HepG2 (cell line): ENCODE data around the gene BABAM2. TPM values are rescaled to one million over a fixed set of nuclear protein-coding genes. Genes with fewer than 3 reads are reported as not detected.

Source experiments
- CEBPG ChIP-seq: IDR thresholded peaks from 2 replicates; pipeline ENCODE4 v1.6.1; 2016
- STAG1 ChIP-seq: sonication (generic); formaldehyde crosslinking; IDR thresholded peaks from 2 replicates; pipeline ENCODE4 v1.4.0; 2020; ENCODE audit warnings: missing genetic modification reagents
- ZFX ChIP-seq: sonication (generic); formaldehyde crosslinking; IDR thresholded peaks from 2 replicates; pipeline ENCODE4 v1.4.0; 2020; ENCODE audit warnings: mild to moderate bottlenecking, low read depth, missing genetic modification reagents, moderate library complexity
- ZNF333 ChIP-seq: sonication (generic); formaldehyde crosslinking; IDR thresholded peaks from 2 replicates; pipeline ENCODE4 v1.4.0; 2020; ENCODE audit warnings: mild to moderate bottlenecking, missing genetic modification reagents, borderline replicate concordance
- ZNF776 ChIP-seq: sonication (generic); formaldehyde crosslinking; IDR thresholded peaks from 2 replicates; pipeline ENCODE4 v1.4.0; 2020; ENCODE audit warnings: mild to moderate bottlenecking, missing genetic modification reagents
- ZSCAN21 ChIP-seq: sonication (generic); formaldehyde crosslinking; IDR thresholded peaks from 2 replicates; pipeline ENCODE4 v1.8.0; 2022; ENCODE audit warnings: mild to moderate bottlenecking, missing genetic modification reagents, moderate library complexity, borderline replicate concordance
- polyA plus RNA-seq, 8 experiments: library from polyadenylated mRNA; depleted of rRNA in 3 of 8; stranded (reverse) in 7 of 8; unstranded in 1 of 8; fragments of >200 nt; fragmentation: Illumina TruSeq in 4 of 8; extraction: Trizol in 4 of 8; gene quantifications; 2 replicates each; pipeline versions ENCODE4 v1.2.1 to v1.2.3, GENCODE V29; 2011 to 2016; ENCODE audit warnings: low read depth in 4 of 8, missing spikeins in 1 of 8, mixed read lengths in 1 of 8; ENCODE audit not compliant: insufficient read depth in 1 of 8
- total RNA-seq, 5 experiments: library from RNA; depleted of rRNA; stranded (reverse); fragments of >200 nt; fragmentation: Illumina TruSeq; extraction: Trizol; gene quantifications; 2 replicates each; pipeline ENCODE4 v1.2.3, GENCODE V29; 2016; ENCODE audit warnings: low read depth in 1 of 5
- TF ChIP-seq, protein P1 (sequence below): sonication (generic); formaldehyde crosslinking; IDR thresholded peaks from 2 replicates; pipeline ENCODE4 v1.4.0; 2020; ENCODE audit warnings: missing genetic modification reagents
- TF ChIP-seq, protein P2 (sequence below): sonication (generic); formaldehyde crosslinking; IDR thresholded peaks from 2 replicates; pipeline ENCODE4 v1.4.0; 2020; ENCODE audit warnings: missing genetic modification reagents

The BABAM2 gene
- total and polyA plus RNA-seq, 2 of the 13 experiments (the other 11 are each of a cell fraction or from before 2014, with no cell fraction given): 24.9 to 28.0 TPM

- TF ChIP-seq, protein P1, sequence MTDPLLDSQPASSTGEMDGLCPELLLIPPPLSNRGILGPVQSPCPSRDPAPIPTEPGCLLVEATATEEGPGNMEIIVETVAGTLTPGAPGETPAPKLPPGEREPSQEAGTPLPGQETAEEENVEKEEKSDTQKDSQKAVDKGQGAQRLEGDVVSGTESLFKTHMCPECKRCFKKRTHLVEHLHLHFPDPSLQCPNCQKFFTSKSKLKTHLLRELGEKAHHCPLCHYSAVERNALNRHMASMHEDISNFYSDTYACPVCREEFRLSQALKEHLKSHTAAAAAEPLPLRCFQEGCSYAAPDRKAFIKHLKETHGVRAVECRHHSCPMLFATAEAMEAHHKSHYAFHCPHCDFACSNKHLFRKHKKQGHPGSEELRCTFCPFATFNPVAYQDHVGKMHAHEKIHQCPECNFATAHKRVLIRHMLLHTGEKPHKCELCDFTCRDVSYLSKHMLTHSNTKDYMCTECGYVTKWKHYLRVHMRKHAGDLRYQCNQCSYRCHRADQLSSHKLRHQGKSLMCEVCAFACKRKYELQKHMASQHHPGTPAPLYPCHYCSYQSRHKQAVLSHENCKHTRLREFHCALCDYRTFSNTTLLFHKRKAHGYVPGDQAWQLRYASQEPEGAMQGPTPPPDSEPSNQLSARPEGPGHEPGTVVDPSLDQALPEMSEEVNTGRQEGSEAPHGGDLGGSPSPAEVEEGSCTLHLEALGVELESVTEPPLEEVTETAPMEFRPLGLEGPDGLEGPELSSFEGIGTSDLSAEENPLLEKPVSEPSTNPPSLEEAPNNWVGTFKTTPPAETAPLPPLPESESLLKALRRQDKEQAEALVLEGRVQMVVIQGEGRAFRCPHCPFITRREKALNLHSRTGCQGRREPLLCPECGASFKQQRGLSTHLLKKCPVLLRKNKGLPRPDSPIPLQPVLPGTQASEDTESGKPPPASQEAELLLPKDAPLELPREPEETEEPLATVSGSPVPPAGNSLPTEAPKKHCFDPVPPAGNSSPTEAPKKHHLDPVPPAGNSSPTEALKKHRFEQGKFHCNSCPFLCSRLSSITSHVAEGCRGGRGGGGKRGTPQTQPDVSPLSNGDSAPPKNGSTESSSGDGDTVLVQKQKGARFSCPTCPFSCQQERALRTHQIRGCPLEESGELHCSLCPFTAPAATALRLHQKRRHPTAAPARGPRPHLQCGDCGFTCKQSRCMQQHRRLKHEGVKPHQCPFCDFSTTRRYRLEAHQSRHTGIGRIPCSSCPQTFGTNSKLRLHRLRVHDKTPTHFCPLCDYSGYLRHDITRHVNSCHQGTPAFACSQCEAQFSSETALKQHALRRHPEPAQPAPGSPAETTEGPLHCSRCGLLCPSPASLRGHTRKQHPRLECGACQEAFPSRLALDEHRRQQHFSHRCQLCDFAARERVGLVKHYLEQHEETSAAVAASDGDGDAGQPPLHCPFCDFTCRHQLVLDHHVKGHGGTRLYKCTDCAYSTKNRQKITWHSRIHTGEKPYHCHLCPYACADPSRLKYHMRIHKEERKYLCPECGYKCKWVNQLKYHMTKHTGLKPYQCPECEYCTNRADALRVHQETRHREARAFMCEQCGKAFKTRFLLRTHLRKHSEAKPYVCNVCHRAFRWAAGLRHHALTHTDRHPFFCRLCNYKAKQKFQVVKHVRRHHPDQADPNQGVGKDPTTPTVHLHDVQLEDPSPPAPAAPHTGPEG: no peak
- no peak for TF ChIP-seq ZFX (CRISPR knock-in tag)
- TF ChIP-seq CEBPG: no peak
- peak; percentile 58 for TF ChIP-seq STAG1 (CRISPR knock-in tag)
- no peak for TF ChIP-seq ZNF333
- TF ChIP-seq ZSCAN21 (CRISPR knock-in tag): peak; percentile 44; the same call in 1 of the 2 replicates
- TF ChIP-seq ZNF776: no peak
- TF ChIP-seq, protein P2, sequence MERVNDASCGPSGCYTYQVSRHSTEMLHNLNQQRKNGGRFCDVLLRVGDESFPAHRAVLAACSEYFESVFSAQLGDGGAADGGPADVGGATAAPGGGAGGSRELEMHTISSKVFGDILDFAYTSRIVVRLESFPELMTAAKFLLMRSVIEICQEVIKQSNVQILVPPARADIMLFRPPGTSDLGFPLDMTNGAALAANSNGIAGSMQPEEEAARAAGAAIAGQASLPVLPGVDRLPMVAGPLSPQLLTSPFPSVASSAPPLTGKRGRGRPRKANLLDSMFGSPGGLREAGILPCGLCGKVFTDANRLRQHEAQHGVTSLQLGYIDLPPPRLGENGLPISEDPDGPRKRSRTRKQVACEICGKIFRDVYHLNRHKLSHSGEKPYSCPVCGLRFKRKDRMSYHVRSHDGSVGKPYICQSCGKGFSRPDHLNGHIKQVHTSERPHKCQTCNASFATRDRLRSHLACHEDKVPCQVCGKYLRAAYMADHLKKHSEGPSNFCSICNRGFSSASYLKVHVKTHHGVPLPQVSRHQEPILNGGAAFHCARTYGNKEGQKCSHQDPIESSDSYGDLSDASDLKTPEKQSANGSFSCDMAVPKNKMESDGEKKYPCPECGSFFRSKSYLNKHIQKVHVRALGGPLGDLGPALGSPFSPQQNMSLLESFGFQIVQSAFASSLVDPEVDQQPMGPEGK (CRISPR knock-in tag): peak; percentile 37; the same call in 1 of the 2 replicates
- TF ChIP-seq, all 625 proteins: peak for 7
Observed at GRCh38 chr2:28340312-28341202, 450.0 kb downstream of the BABAM2 start (continued).
